ENCODE measurements around the gene NEK10.

GRCh38 chr3:27333843-27334242 lies 35.3 kb downstream of the NEK10 start:
- TF ChIP-seq, protein P1, sequence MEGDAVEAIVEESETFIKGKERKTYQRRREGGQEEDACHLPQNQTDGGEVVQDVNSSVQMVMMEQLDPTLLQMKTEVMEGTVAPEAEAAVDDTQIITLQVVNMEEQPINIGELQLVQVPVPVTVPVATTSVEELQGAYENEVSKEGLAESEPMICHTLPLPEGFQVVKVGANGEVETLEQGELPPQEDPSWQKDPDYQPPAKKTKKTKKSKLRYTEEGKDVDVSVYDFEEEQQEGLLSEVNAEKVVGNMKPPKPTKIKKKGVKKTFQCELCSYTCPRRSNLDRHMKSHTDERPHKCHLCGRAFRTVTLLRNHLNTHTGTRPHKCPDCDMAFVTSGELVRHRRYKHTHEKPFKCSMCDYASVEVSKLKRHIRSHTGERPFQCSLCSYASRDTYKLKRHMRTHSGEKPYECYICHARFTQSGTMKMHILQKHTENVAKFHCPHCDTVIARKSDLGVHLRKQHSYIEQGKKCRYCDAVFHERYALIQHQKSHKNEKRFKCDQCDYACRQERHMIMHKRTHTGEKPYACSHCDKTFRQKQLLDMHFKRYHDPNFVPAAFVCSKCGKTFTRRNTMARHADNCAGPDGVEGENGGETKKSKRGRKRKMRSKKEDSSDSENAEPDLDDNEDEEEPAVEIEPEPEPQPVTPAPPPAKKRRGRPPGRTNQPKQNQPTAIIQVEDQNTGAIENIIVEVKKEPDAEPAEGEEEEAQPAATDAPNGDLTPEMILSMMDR (IDR thresholded peaks at IDR 0.05) = no peak
- TF ChIP-seq POLR2A (IDR thresholded peaks at IDR 0.05) = no peak

All from thyroid gland (tissue), 4 donors.